HEK293 (cell line): ENCODE measurements around the gene RBMS1.

Source experiments
- CTCF ChIA-PET: fragments of 350-600 bp; formaldehyde crosslinking; extraction: SDS; loops from one replicate; lab custom pipeline; 2021; ENCODE audit warnings: antibody characterized with exemption; lab: Yijun Ruan, JAX
- POLR2A ChIA-PET: fragments of 300-600 bp; formaldehyde crosslinking; extraction: SDS; loops from one replicate; lab custom pipeline; 2020; ENCODE audit warnings: antibody characterized with exemption, inconsistent platforms; lab: Yijun Ruan, JAX
- H3K27ac ChIP-seq: fragments of 200-500 bp; sonication (Bioruptor generic); 2 replicates; pipeline ENCODE4 v1.5.1; 2014; ENCODE audit warnings: low read depth, low read length, control low read depth, inconsistent platforms; ENCODE audit errors: extremely low read depth
- H3K36me3 ChIP-seq, 2 experiments: fragments of 200-500 bp in 1 of 2; sonication (Bioruptor generic) in 1 of 2; 1 replicate in 1 of 2; 2 replicates in 1 of 2; pipeline ENCODE4 v1.5.1; 2014 to 2017; ENCODE audit warnings: inconsistent platforms in 2 of 2, low read length in 2 of 2; ENCODE audit not compliant: control insufficient read depth in 2 of 2, insufficient read depth in 1 of 2
- H3K4me1 ChIP-seq: fragments of 200-500 bp; sonication (Bioruptor generic); 2 replicates; pipeline ENCODE4 v1.5.1; 2014; ENCODE audit warnings: mild to moderate bottlenecking, low read length, inconsistent platforms; ENCODE audit not compliant: control insufficient read depth, insufficient read depth
- H3K4me3 ChIP-seq: 2 replicates; pipeline ENCODE4 v1.5.1; 2011; ENCODE audit warnings: low read depth, mild to moderate bottlenecking, control low read depth, low read length, moderate library complexity
- H3K9me3 ChIP-seq: fragments of 200-500 bp; sonication (Bioruptor generic); 2 replicates; pipeline ENCODE4 v1.5.1; 2014; ENCODE audit warnings: low read depth, low read length, inconsistent platforms; ENCODE audit not compliant: control insufficient read depth, insufficient read depth
- CTCF ChIP-seq: fragments of 450-650 bp; formaldehyde crosslinking; IDR thresholded peaks from 2 replicates; pipeline ENCODE4 v1.5.1; 2016; ENCODE audit warnings: missing biosample characterization, missing genetic modification characterization
- IKZF3 ChIP-seq: fragments of 450-650 bp; IDR thresholded peaks from 2 replicates; pipeline ENCODE4 v1.5.0; 2018; ENCODE audit warnings: missing biosample characterization, mild to moderate bottlenecking, missing genetic modification characterization, moderate library complexity
- ZBTB17 ChIP-seq: fragments of 450-650 bp; formaldehyde crosslinking; IDR thresholded peaks from 2 replicates; pipeline ENCODE4 v1.5.1; 2016; ENCODE audit warnings: missing biosample characterization, missing genetic modification characterization
- ZNF175 ChIP-seq: fragments of 450-650 bp; formaldehyde crosslinking; IDR thresholded peaks from 2 replicates; pipeline ENCODE4 v1.5.1; 2016; ENCODE audit warnings: missing biosample characterization, missing genetic modification characterization
- ZNF2 ChIP-seq: fragments of 450-650 bp; formaldehyde crosslinking; IDR thresholded peaks from 2 replicates; pipeline ENCODE4 v1.5.1; 2016; ENCODE audit warnings: missing biosample characterization, missing genetic modification characterization
- ZNF266 ChIP-seq: fragments of 450-650 bp; formaldehyde crosslinking; IDR thresholded peaks from 2 replicates; pipeline ENCODE4 v1.5.1; 2016; ENCODE audit warnings: missing biosample characterization, missing genetic modification characterization, low read depth
- ZNF362 ChIP-seq: fragments of 450-650 bp; formaldehyde crosslinking; IDR thresholded peaks from 2 replicates; pipeline ENCODE4 v1.5.1; 2016; ENCODE audit warnings: missing biosample characterization, missing genetic modification characterization
- ZNF404 ChIP-seq: fragments of 450-650 bp; formaldehyde crosslinking; IDR thresholded peaks from 2 replicates; pipeline ENCODE4 v1.5.1; 2017; ENCODE audit warnings: missing biosample characterization, missing genetic modification characterization
- ZNF654 ChIP-seq: fragments of 450-650 bp; formaldehyde crosslinking; IDR thresholded peaks from 2 replicates; pipeline ENCODE4 v1.5.1; 2016; ENCODE audit warnings: low read depth, missing biosample characterization, missing genetic modification characterization
- ZNF747 ChIP-seq: fragments of 450-650 bp; formaldehyde crosslinking; IDR thresholded peaks from 2 replicates; pipeline ENCODE4 v1.5.1; 2016; ENCODE audit warnings: missing biosample characterization, missing genetic modification characterization
- ZSCAN16 ChIP-seq: fragments of 450-650 bp; formaldehyde crosslinking; IDR thresholded peaks from 2 replicates; pipeline ENCODE4 v1.5.1; 2016; ENCODE audit warnings: missing biosample characterization, missing genetic modification characterization
- ZSCAN23 ChIP-seq: fragments of 450-650 bp; formaldehyde crosslinking; IDR thresholded peaks from 2 replicates; pipeline ENCODE4 v1.5.1; 2016; ENCODE audit warnings: missing biosample characterization, missing genetic modification characterization
- TF ChIP-seq, protein P1 (sequence below): fragments of 450-650 bp; formaldehyde crosslinking; IDR thresholded peaks from 2 replicates; pipeline ENCODE4 v1.5.1; 2016; ENCODE audit warnings: missing biosample characterization, missing genetic modification characterization
- TF ChIP-seq, protein P2 (sequence below): fragments of 450-650 bp; formaldehyde crosslinking; IDR thresholded peaks from 2 replicates; pipeline ENCODE4 v1.5.1; 2016; ENCODE audit warnings: missing biosample characterization, missing genetic modification characterization
- TF ChIP-seq, protein P3 (sequence below): fragments of 450-650 bp; formaldehyde crosslinking; IDR thresholded peaks from 2 replicates; pipeline ENCODE4 v1.5.1; 2016; ENCODE audit warnings: missing biosample characterization, missing genetic modification characterization

Gene RBMS1

DNA sequence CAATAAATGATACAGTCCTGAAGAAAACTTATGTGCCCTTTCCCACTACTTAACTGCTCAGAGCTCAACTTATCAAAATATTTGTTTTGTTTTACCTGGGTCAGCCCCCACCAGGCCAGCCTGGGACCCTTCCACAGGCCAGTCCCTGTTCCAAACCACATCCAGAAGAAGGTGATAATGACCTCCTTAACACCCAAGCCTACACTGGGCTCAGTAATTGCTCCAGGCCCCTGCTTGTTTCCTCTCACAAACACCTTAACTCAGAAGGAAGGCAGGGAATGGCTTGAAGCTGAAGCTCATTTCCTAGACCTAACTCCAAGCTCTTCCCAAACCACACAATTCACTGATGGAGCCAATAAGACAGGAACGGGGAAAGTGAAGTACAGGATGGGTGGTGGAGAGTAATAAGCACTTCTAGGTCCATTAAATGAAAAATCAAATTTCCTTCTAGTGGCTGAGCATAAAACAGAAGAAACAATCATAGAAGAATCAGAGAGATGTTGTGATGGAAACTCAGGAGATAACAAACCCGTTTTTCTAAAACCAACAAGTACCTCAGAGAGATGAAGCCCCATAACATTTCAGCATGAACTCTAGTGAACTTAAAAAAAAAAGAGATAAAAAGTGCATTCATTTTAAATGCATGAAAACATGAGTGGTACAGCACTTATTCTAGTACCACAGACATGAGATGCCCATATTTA, 160.1 kb downstream of the RBMS1 start:
- CTCF ChIA-PET = interaction anchor here (0.6 to 1.6 kb wide), 3 partner anchors 9 to 637 kb away, joined by 3 to 5 read pairs (median 4); no protein-coding TSS in a partner anchor
- TF ChIP-seq ZNF175 (tag by site-specific recombination) (no peak), ZNF747 (tag by site-specific recombination) (no peak), ZBTB17 (tag by site-specific recombination) (no peak), ZSCAN23 (tag by site-specific recombination) (no peak), IKZF3 (tag by site-specific recombination) (no peak), ZSCAN16 (tag by site-specific recombination) (no peak), ZNF362 (tag by site-specific recombination) (no peak), ZNF266 (tag by site-specific recombination) (no peak), ZNF2 (tag by site-specific recombination) (no peak), ZNF404 (tag by site-specific recombination) (no peak)
- TF ChIP-seq, protein P1, sequence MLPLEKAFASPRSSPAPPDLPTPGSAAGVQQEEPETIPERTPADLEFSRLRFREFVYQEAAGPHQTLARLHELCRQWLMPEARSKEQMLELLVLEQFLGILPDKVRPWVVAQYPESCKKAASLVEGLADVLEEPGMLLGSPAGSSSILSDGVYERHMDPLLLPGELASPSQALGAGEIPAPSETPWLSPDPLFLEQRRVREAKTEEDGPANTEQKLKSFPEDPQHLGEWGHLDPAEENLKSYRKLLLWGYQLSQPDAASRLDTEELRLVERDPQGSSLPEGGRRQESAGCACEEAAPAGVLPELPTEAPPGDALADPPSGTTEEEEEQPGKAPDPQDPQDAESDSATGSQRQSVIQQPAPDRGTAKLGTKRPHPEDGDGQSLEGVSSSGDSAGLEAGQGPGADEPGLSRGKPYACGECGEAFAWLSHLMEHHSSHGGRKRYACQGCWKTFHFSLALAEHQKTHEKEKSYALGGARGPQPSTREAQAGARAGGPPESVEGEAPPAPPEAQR (tag by site-specific recombination) = no peak
- TF ChIP-seq, protein P2, sequence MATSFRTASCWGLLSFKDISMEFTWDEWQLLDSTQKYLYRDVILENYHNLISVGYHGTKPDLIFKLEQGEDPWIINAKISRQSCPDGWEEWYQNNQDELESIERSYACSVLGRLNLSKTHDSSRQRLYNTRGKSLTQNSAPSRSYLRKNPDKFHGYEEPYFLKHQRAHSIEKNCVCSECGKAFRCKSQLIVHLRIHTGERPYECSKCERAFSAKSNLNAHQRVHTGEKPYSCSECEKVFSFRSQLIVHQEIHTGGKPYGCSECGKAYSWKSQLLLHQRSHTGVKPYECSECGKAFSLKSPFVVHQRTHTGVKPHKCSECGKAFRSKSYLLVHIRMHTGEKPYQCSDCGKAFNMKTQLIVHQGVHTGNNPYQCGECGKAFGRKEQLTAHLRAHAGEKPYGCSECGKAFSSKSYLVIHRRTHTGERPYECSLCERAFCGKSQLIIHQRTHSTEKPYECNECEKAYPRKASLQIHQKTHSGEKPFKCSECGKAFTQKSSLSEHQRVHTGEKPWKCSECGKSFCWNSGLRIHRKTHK (tag by site-specific recombination) = no peak
- no peak overlapping the region for H3K27ac ChIP-seq
- H3K4me3 ChIP-seq = no peak overlapping the region
- peaks cover 17% of the 10 kb centered on the region for H3K4me1 ChIP-seq
- POLR2A ChIA-PET = no interaction called here
- no peaks in the 10 kb centered on the region for H3K36me3 ChIP-seq
- H3K9me3 ChIP-seq = no peaks in the 10 kb centered on the region

DNA sequence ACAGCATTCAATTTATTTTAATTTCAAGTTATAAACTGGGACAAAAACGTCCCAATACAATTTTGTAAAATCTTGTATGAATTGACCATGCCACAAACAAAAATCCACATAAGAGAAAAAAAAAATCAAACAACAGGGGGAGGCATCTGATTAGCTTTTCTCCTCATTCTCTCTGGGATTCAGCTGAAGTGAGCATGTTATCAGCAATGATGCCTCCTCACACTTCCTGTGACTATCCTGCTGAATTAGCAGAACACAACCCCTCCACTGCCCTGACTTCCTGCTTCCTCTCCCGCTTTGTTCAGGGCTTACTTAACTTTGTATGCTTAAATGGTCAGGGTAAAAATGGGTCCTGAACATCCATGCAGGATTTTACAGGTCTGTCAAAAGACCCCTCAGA, 161.3 kb downstream of the RBMS1 start:
- TF ChIP-seq, protein P3, sequence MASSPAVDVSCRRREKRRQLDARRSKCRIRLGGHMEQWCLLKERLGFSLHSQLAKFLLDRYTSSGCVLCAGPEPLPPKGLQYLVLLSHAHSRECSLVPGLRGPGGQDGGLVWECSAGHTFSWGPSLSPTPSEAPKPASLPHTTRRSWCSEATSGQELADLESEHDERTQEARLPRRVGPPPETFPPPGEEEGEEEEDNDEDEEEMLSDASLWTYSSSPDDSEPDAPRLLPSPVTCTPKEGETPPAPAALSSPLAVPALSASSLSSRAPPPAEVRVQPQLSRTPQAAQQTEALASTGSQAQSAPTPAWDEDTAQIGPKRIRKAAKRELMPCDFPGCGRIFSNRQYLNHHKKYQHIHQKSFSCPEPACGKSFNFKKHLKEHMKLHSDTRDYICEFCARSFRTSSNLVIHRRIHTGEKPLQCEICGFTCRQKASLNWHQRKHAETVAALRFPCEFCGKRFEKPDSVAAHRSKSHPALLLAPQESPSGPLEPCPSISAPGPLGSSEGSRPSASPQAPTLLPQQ (tag by site-specific recombination) = no peak
- peak; percentile 23; the same call in 1 of the 2 replicates for TF ChIP-seq CTCF (tag by site-specific recombination)
- TF ChIP-seq ZNF654 (tag by site-specific recombination) = peak; percentile 6; the same call in 1 of the 2 replicates
- TF ChIP-seq, all 188 proteins: peak for 2
- CTCF ChIA-PET = interaction anchor here (0.7 to 1.6 kb wide), 2 partner anchors 22 to 638 kb away, joined by 3 to 5 read pairs; no protein-coding TSS in a partner anchor
- peaks cover 19% of the 10 kb centered on the region for H3K4me1 ChIP-seq
- H3K4me3 ChIP-seq = no peak overlapping the region
- no peaks in the 10 kb centered on the region for H3K9me3 ChIP-seq
- H3K36me3 ChIP-seq = no peaks in the 10 kb centered on the region
- no peak overlapping the region for H3K27ac ChIP-seq
- POLR2A ChIA-PET = no interaction called here
